Loucy (cell line): ENCODE results near the gene GPX8.

Experiments
- H2AFZ ChIP-seq: fragments of 200-600 bp; sonication (generic); 2 replicates; pipeline ENCODE4 v1.6.0; 2016; ENCODE audit warnings: antibody characterized with exemption, mild to moderate bottlenecking, low read length, moderate library complexity
- H3F3A ChIP-seq: fragments of 200-600 bp; 2 replicates; pipeline ENCODE4 v1.6.0; 2016; ENCODE audit warnings: antibody characterized with exemption, low read depth, mild to moderate bottlenecking
- H3K27me3 ChIP-seq: fragments of 200-600 bp; sonication (generic); 2 replicates; pipeline ENCODE4 v1.6.1; 2014; ENCODE audit warnings: low read length, mild to moderate bottlenecking; ENCODE audit not compliant: insufficient read depth, poor library complexity, severe bottlenecking
- H3K36me3 ChIP-seq: fragments of 200-600 bp; sonication (generic); 2 replicates; pipeline ENCODE4 v1.6.1; 2016; ENCODE audit warnings: low read length; ENCODE audit not compliant: insufficient read depth
- H3K4me1 ChIP-seq: fragments of 200-600 bp; sonication (generic); 2 replicates; pipeline ENCODE4 v1.5.1; 2014; ENCODE audit warnings: low read length, mild to moderate bottlenecking; ENCODE audit not compliant: insufficient read depth, poor library complexity, severe bottlenecking
- H3K4me2 ChIP-seq: fragments of 200-600 bp; sonication (generic); 2 replicates; pipeline ENCODE4 v1.6.0; 2014; ENCODE audit warnings: antibody characterized with exemption, low read length, low read depth, mild to moderate bottlenecking; ENCODE audit not compliant: poor library complexity, severe bottlenecking
- H3K4me3 ChIP-seq: fragments of 200-600 bp; sonication (generic); 2 replicates; pipeline ENCODE4 v1.5.1; 2014; ENCODE audit warnings: low read length, mild to moderate bottlenecking, mixed read lengths; ENCODE audit not compliant: poor library complexity, severe bottlenecking
- H3K79me2 ChIP-seq: fragments of 200-600 bp; sonication (generic); 2 replicates; pipeline ENCODE4 v1.6.1; 2014; ENCODE audit warnings: low read length; ENCODE audit not compliant: insufficient read depth
- H3K9ac ChIP-seq: fragments of 200-600 bp; sonication (generic); 2 replicates; pipeline ENCODE4 v1.6.0; 2014; ENCODE audit warnings: mild to moderate bottlenecking, low read depth, low read length, moderate library complexity; ENCODE audit not compliant: poor library complexity, severe bottlenecking
- H3K9me2 ChIP-seq: fragments of 200-600 bp; sonication (generic); replicated peaks from 2 replicates; pipeline ENCODE4 v1.6.1; 2016; ENCODE audit warnings: low read depth, low read length, mixed read lengths
- H3K9me3 ChIP-seq: fragments of 200-600 bp; sonication (generic); 2 replicates; pipeline ENCODE4 v1.6.1; 2014; ENCODE audit warnings: mild to moderate bottlenecking, antibody characterized with exemption, low read length, low read depth; ENCODE audit not compliant: insufficient read depth
- H4K20me1 ChIP-seq: fragments of 200-600 bp; sonication (generic); 2 replicates; pipeline ENCODE4 v1.6.0; 2014; ENCODE audit warnings: antibody characterized with exemption, low read length, mild to moderate bottlenecking; ENCODE audit not compliant: insufficient read depth, poor library complexity, severe bottlenecking
- EZH2phosphoT487 ChIP-seq: fragments of 200-600 bp; IDR thresholded peaks from 2 replicates; pipeline ENCODE4 v1.6.1; 2018; ENCODE audit warnings: antibody characterized with exemption, mild to moderate bottlenecking, moderate library complexity, borderline replicate concordance
- TF ChIP-seq, protein P1 (sequence below): fragments of 200-600 bp; sonication (generic); conservative IDR thresholded peaks from 2 replicates; pipeline ENCODE4 v1.5.1; 2014; ENCODE audit warnings: mild to moderate bottlenecking, antibody characterized with exemption, low read length

The GPX8 gene

DNA sequence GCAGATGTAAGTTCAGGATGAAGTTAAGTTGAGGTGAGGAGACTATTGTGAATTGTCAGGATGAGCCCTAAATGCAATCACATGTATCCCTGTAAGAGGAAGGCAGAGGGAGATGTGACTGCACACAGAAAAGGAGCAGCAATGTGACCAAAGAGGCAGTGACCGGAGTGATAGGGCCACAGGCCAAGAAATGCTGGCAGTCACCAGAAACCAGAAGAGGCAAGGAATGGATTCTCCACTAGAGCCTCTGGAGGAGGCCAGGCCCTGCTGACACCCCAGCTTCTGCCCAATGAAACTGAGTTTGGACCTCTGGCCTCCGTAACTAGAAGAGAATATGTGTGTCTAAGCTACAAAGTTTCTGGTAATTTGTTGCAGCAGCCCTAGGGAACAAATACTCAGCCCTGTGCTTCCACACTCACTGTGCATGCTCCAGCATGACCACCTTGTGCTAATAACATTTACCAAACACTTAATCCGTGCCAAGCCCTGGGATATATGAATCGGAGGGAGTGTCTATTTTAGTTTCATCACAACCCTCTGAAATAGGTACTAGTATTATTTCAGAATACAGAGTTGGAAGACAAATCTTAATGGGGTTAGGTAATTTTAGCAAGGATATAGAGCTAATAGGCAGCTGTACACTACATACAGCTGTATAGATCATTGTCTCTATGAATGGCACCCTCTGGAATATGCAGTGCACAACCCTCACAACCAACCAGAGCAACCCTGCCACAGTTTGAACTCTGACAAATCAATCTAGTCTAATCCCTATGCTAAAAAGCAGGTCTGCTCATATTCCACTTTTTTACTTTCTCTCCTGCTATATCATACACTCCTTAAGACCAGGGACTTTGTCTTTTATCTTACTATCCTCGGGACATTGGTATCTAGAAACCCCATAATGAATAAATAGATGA lies 7.8 kb upstream of the GPX8 start:
- Histone ChIP-seq H3K79me2 (no peaks in the 10 kb centered on the region), H3K36me3 (no peaks in the 10 kb centered on the region), H3K4me2 (no peak overlapping the region), H3K9me3 (no peaks in the 10 kb centered on the region), H4K20me1 (no peaks in the 10 kb centered on the region), H3K27me3 (no peaks in the 10 kb centered on the region), H3K9ac (no peak overlapping the region), H3K4me3 (no peak overlapping the region), H3F3A (no peaks in the 10 kb centered on the region), H3K9me2 (no peaks in the 10 kb centered on the region), H2AFZ (no peak overlapping the region), H3K4me1 (no peaks in the 10 kb centered on the region)
- TF ChIP-seq EZH2phosphoT487: no peak

DNA sequence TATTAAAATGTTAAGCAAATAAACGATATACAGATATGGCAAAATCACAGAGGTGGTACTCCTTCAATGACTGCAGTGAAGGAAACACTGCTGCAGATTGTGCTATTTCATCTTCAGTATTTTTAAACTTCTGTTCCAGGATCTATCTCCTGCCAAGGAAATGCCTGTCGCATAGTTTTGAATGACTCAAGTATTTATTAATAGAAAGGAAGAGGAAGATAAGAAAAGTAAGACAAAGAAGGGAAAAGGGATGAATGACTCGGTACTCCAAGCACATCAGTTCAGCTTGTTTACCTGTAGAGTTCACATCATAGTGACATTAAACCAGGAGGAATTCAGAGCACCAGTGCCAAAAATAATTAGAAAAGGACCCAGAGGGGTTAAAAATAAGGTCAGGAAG lies 5.1 kb upstream of the GPX8 start:
- H3K9ac ChIP-seq: no peak overlapping the region
- no peaks in the 10 kb centered on the region for H3K9me2 ChIP-seq
- H3K79me2 ChIP-seq: no peaks in the 10 kb centered on the region
- no peaks in the 10 kb centered on the region for H3K9me3 ChIP-seq
- no peaks in the 10 kb centered on the region for H3K36me3 ChIP-seq
- H3K4me2 ChIP-seq: no peak overlapping the region
- no peaks in the 10 kb centered on the region for H3K27me3 ChIP-seq
- no peak for TF ChIP-seq EZH2phosphoT487
- TF ChIP-seq, protein P1, sequence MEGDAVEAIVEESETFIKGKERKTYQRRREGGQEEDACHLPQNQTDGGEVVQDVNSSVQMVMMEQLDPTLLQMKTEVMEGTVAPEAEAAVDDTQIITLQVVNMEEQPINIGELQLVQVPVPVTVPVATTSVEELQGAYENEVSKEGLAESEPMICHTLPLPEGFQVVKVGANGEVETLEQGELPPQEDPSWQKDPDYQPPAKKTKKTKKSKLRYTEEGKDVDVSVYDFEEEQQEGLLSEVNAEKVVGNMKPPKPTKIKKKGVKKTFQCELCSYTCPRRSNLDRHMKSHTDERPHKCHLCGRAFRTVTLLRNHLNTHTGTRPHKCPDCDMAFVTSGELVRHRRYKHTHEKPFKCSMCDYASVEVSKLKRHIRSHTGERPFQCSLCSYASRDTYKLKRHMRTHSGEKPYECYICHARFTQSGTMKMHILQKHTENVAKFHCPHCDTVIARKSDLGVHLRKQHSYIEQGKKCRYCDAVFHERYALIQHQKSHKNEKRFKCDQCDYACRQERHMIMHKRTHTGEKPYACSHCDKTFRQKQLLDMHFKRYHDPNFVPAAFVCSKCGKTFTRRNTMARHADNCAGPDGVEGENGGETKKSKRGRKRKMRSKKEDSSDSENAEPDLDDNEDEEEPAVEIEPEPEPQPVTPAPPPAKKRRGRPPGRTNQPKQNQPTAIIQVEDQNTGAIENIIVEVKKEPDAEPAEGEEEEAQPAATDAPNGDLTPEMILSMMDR: no peak
- no peaks in the 10 kb centered on the region for H3F3A ChIP-seq
- no peak overlapping the region for H2AFZ ChIP-seq
- H3K4me3 ChIP-seq: no peak overlapping the region
- H4K20me1 ChIP-seq: no peaks in the 10 kb centered on the region
- H3K4me1 ChIP-seq: no peaks in the 10 kb centered on the region

DNA sequence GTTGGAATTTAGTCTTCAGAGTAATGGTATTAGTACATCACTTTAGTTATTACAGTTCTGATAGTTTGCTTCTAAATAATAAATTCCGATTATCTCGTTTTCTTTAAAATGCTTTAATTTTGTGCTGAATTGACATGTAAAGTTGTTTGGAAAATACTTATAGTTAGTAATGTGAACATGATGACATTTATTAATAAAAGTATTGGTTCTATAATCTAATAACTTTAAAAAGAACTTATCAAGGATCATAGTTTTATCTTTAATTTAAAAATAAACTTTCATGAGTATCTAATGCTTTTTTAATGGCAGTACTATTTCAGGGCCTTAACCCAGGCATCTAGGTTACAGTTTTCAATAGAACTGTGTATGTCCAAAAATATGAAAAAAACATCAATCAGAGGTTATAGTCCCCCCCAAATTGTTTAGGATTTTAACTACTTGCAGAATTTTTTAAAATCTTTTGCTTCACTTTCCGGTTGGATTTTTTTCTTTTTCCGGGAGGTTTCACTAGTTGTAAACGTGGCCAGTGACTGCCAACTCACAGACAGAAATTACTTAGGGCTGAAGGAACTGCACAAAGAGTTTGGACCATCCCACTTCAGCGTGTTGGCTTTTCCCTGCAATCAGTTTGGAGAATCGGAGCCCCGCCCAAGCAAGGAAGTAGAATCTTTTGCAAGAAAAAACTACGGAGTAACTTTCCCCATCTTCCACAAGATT lies 680 bp downstream of the GPX8 start:
- Histone ChIP-seq H2AFZ (no peak overlapping the region), H3K4me1 (no peaks in the 10 kb centered on the region), H3K36me3 (no peaks in the 10 kb centered on the region), H3K4me3 (no peak overlapping the region), H3K9me2 (no peaks in the 10 kb centered on the region), H3K79me2 (no peaks in the 10 kb centered on the region), H3K4me2 (no peak overlapping the region), H3F3A (no peaks in the 10 kb centered on the region), H3K27me3 (no peaks in the 10 kb centered on the region), H3K9me3 (no peaks in the 10 kb centered on the region), H4K20me1 (no peaks in the 10 kb centered on the region), H3K9ac (no peak overlapping the region)
- TF ChIP-seq, protein P1: no peak
- TF ChIP-seq EZH2phosphoT487: no peak
